ENCODE measurements around the gene GBA2. TPM values are rescaled to one million over a fixed set of nuclear protein-coding genes. Genes with fewer than 3 reads are reported as not detected.

Gene GBA2
- total RNA-seq, 1 donor from 2014 or later, result 77.3 TPM

- Histone ChIP-seq H3K9me3 (no peaks in the 10 kb centered on the region), H3K27ac (peak overlapping the region; percentile 91), H3K27me3 (no peaks in the 10 kb centered on the region), H3K4me3 (peak overlapping the region; percentile 92 to 93), H3K36me3 (peaks cover 0 to 40% of the 10 kb centered on the region in 2 donors), H3K4me1 (peaks cover 43% of the 10 kb centered on the region)
- TF ChIP-seq POLR2A (IDR thresholded peaks at IDR 0.05) (no peak), POLR2AphosphoS5 (IDR thresholded peaks at IDR 0.05; ENCODE audit: insufficient read depth in 1 of 2, low read depth in 1 of 2) (no peak)
- TF ChIP-seq, protein P1, sequence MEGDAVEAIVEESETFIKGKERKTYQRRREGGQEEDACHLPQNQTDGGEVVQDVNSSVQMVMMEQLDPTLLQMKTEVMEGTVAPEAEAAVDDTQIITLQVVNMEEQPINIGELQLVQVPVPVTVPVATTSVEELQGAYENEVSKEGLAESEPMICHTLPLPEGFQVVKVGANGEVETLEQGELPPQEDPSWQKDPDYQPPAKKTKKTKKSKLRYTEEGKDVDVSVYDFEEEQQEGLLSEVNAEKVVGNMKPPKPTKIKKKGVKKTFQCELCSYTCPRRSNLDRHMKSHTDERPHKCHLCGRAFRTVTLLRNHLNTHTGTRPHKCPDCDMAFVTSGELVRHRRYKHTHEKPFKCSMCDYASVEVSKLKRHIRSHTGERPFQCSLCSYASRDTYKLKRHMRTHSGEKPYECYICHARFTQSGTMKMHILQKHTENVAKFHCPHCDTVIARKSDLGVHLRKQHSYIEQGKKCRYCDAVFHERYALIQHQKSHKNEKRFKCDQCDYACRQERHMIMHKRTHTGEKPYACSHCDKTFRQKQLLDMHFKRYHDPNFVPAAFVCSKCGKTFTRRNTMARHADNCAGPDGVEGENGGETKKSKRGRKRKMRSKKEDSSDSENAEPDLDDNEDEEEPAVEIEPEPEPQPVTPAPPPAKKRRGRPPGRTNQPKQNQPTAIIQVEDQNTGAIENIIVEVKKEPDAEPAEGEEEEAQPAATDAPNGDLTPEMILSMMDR (IDR thresholded peaks at IDR 0.05), result no peak
- intact Hi-C loops (cut with DNase I), result loop anchor here (10.0 kb wide), 1 partner anchor 1445 kb away; no protein-coding TSS in a partner anchor
- no peak for DNase-seq (ENCODE audit: extremely low spot score in 2 of 2)
Measured at GRCh38 chr9:35750256-35750531, 1.2 kb upstream of the GBA2 start.

GRCh38 chr9:35749515-35750255 lies 657 bp upstream of the GBA2 start:
- Histone ChIP-seq H3K4me3 (peak overlapping the region; percentile 92 to 93), H3K36me3 (peaks cover 0 to 41% of the 10 kb centered on the region in 2 donors), H3K4me1 (peaks cover 46% of the 10 kb centered on the region), H3K27me3 (no peaks in the 10 kb centered on the region), H3K9me3 (no peaks in the 10 kb centered on the region), H3K27ac (peak overlapping the region; percentile 91)
- no peak for DNase-seq (ENCODE audit: extremely low spot score in 2 of 2)
- intact Hi-C loops (cut with DNase I), result loop anchor here (10.0 kb wide), 1 partner anchor 1445 kb away; no protein-coding TSS in a partner anchor
- TF ChIP-seq, protein P1 (IDR thresholded peaks at IDR 0.05), result no peak
- TF ChIP-seq POLR2AphosphoS5 (IDR thresholded peaks at IDR 0.05; ENCODE audit: insufficient read depth in 1 of 2, low read depth in 1 of 2) (peak in 1 of 2 donors; percentile 1), POLR2A (IDR thresholded peaks at IDR 0.05) (no peak)

- no peaks in the 10 kb centered on the region for H3K9me3 ChIP-seq
- H3K4me3 ChIP-seq, result peak overlapping the region; percentile 92 to 93
- H3K36me3 ChIP-seq, result peaks cover 0 to 43% of the 10 kb centered on the region in 2 donors
- intact Hi-C loops (cut with DNase I), result no loop called here
- H3K27ac ChIP-seq, result peak overlapping the region; percentile 91
- no peaks in the 10 kb centered on the region for H3K27me3 ChIP-seq
- TF ChIP-seq, protein P1 (IDR thresholded peaks at IDR 0.05), result no peak
- no peak for TF ChIP-seq POLR2AphosphoS5 (IDR thresholded peaks at IDR 0.05; ENCODE audit: insufficient read depth in 1 of 2, low read depth in 1 of 2)
- no peak for TF ChIP-seq POLR2A (IDR thresholded peaks at IDR 0.05)
- no peak for DNase-seq (ENCODE audit: extremely low spot score in 2 of 2)
- H3K4me1 ChIP-seq, result peaks cover 50% of the 10 kb centered on the region
Measured at GRCh38 chr9:35748242-35748857, 678 bp downstream of the GBA2 start.

- no peak for DNase-seq (ENCODE audit: extremely low spot score in 2 of 2)
- Histone ChIP-seq H3K36me3 (peaks cover 0 to 43% of the 10 kb centered on the region in 2 donors), H3K27ac (no peak overlapping the region), H3K27me3 (no peaks in the 10 kb centered on the region), H3K4me3 (peak overlapping the region; percentile 92 to 93), H3K9me3 (no peaks in the 10 kb centered on the region), H3K4me1 (peaks cover 50% of the 10 kb centered on the region)
- intact Hi-C loops (cut with DNase I), result no loop called here
- TF ChIP-seq POLR2AphosphoS5 (IDR thresholded peaks at IDR 0.05; ENCODE audit: insufficient read depth in 1 of 2, low read depth in 1 of 2), result no peak
- TF ChIP-seq, protein P1 (IDR thresholded peaks at IDR 0.05), result no peak
- no peak for TF ChIP-seq POLR2A (IDR thresholded peaks at IDR 0.05)
Measured at GRCh38 chr9:35746583-35746982, 2.4 kb downstream of the GBA2 start.

DNA sequence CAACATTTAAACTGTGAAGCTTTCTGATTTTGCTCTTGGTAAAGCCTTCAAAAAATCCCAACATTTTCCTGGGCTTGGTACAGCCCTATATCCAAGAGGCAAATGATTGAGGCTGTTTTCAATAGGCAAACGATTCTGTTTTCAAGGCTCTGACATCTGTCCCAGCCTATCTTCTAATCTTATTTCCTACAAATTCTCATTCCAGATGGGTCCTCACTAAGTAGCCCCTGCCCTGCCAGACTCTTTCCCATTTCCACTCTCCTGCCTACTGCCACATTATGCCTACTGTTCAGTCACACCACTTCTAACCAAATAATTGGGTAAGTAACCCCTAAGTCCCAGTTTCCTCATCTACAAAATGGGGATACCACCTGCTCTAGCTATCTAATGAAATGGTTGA lies 3.5 kb downstream of the GBA2 start:
- intact Hi-C loops (cut with DNase I), result no loop called here
- Histone ChIP-seq H3K9me3 (no peaks in the 10 kb centered on the region), H3K27me3 (no peaks in the 10 kb centered on the region), H3K4me3 (no peak overlapping the region), H3K27ac (no peak overlapping the region), H3K36me3 (peaks cover 0 to 43% of the 10 kb centered on the region in 2 donors), H3K4me1 (peaks cover 48% of the 10 kb centered on the region)
- DNase-seq (ENCODE audit: extremely low spot score in 2 of 2), result no peak
- TF ChIP-seq POLR2A (IDR thresholded peaks at IDR 0.05) (no peak), POLR2AphosphoS5 (IDR thresholded peaks at IDR 0.05; ENCODE audit: insufficient read depth in 1 of 2, low read depth in 1 of 2) (no peak)
- TF ChIP-seq, protein P1 (IDR thresholded peaks at IDR 0.05), result no peak
